OCI-LY7 (cell line): ENCODE results near the gene KDSR. TPM values are rescaled to one million over a fixed set of nuclear protein-coding genes. Genes with fewer than 3 reads are reported as not detected.

Experiments used
- BruUV-seq: library from RNA; stranded (reverse); fragments of 400-500 nt; replicated peaks from 2 replicates; lab custom pipeline; 2021; lab: Mats Ljungman, UMichigan
- CTCF ChIA-PET: fragments of 300-600 bp; sonication (Branson Sonifier 250); formaldehyde crosslinking; loops from one replicate; lab custom pipeline; 2022; ENCODE audit warnings: antibody characterized with exemption; ENCODE audit not compliant: unreplicated experiment; lab: Charles Lee
- POLR2A ChIA-PET: fragments of 300-600 bp; sonication (Branson Sonifier 250); formaldehyde crosslinking; loops from one replicate; lab custom pipeline; 2022; ENCODE audit warnings: antibody characterized with exemption; lab: Charles Lee
- DNase-seq: peaks from one replicate; pipeline ENCODE4 v3.0.0-alpha.2; 2015; ENCODE audit warnings: low spot score
- H2AFZ ChIP-seq: fragments of 200-600 bp; sonication (generic), shearing (Covaris generic); 2 replicates; pipeline ENCODE4 v1.6.1; 2014; ENCODE audit warnings: mild to moderate bottlenecking, antibody characterized with exemption, low read length, moderate library complexity
- H3K27ac ChIP-seq: fragments of 200-600 bp; sonication (generic); 2 replicates; pipeline ENCODE4 v1.5.1; 2014; ENCODE audit warnings: mixed run types, low read depth, mild to moderate bottlenecking, moderate library complexity, low read length, inconsistent platforms; ENCODE audit not compliant: poor library complexity, severe bottlenecking
- H3K36me3 ChIP-seq: fragments of 200-600 bp; sonication (generic); 2 replicates; pipeline ENCODE4 v1.6.1; 2014; ENCODE audit warnings: mild to moderate bottlenecking, antibody characterized with exemption, low read length, moderate library complexity, mixed read lengths; ENCODE audit not compliant: insufficient read depth
- H3K4me1 ChIP-seq: fragments of 200-600 bp; sonication (generic); 2 replicates; pipeline ENCODE4 v1.5.1; 2014; ENCODE audit warnings: mild to moderate bottlenecking, low read length; ENCODE audit not compliant: insufficient read depth, poor library complexity, severe bottlenecking
- H3K4me2 ChIP-seq: fragments of 200-600 bp; sonication (generic); 2 replicates; pipeline ENCODE4 v1.6.1; 2014; ENCODE audit warnings: mild to moderate bottlenecking, low read length
- H3K4me3 ChIP-seq: fragments of 200-600 bp; sonication (generic); 2 replicates; pipeline ENCODE4 v1.5.1; 2014; ENCODE audit warnings: mild to moderate bottlenecking, low read depth, low read length; ENCODE audit not compliant: poor library complexity, severe bottlenecking
- H3K79me2 ChIP-seq: fragments of 200-600 bp; sonication (generic); 2 replicates; pipeline ENCODE4 v1.6.1; 2016; ENCODE audit warnings: low read depth, mild to moderate bottlenecking, low read length, moderate library complexity, mixed read lengths; ENCODE audit not compliant: insufficient read depth
- H3K9me2 ChIP-seq: fragments of 200-600 bp; sonication (generic); 2 replicates; pipeline ENCODE4 v1.6.1; 2016; ENCODE audit warnings: mild to moderate bottlenecking, low read length, mixed read lengths; ENCODE audit not compliant: insufficient read depth
- H3K9me3 ChIP-seq: fragments of 200-600 bp; sonication (generic); 2 replicates; pipeline ENCODE4 v1.6.1; 2014; ENCODE audit warnings: mild to moderate bottlenecking, mixed run types, low read length, mixed read lengths
- H4K20me1 ChIP-seq: fragments of 200-600 bp; sonication (generic); 2 replicates; pipeline ENCODE4 v1.6.1; 2014; ENCODE audit warnings: mild to moderate bottlenecking, antibody characterized with exemption, low read length, moderate library complexity, mixed read lengths; ENCODE audit not compliant: insufficient read depth
- EZH2phosphoT487 ChIP-seq: fragments of 200-600 bp; sonication (generic); IDR thresholded peaks from 2 replicates; pipeline ENCODE4 v1.6.1; 2018; ENCODE audit warnings: low read depth, borderline replicate concordance, mild to moderate bottlenecking, mixed run types, antibody characterized with exemption, low read length, moderate library complexity, mixed read lengths
- intact Hi-C: fragments of 100-400 bp; cut with micrococcal nuclease; formaldehyde crosslinking; loops from one replicate; pipeline ENCODE4 v1.10.0; 2022; ENCODE audit not compliant: unreplicated experiment
- total RNA-seq, 2 experiments: library from RNA; depleted of rRNA in 1 of 2; stranded (reverse); fragments of >200 nt in 1 of 2; shearing (Covaris generic) in 1 of 2; gene quantifications; 2 replicates each; pipeline ENCODE4 v1.2.3, GENCODE V29; 2014 to 2022
- TF ChIP-seq, protein P1 (sequence below): fragments of 200-600 bp; sonication (generic); conservative IDR thresholded peaks from 2 replicates; pipeline ENCODE4 v1.5.1; 2014; ENCODE audit warnings: mild to moderate bottlenecking, antibody characterized with exemption, low read length, moderate library complexity, mixed read lengths

Gene KDSR
- total RNA-seq, 2 experiments from 2014 or later: 6.5 to 13.4 TPM

DNA sequence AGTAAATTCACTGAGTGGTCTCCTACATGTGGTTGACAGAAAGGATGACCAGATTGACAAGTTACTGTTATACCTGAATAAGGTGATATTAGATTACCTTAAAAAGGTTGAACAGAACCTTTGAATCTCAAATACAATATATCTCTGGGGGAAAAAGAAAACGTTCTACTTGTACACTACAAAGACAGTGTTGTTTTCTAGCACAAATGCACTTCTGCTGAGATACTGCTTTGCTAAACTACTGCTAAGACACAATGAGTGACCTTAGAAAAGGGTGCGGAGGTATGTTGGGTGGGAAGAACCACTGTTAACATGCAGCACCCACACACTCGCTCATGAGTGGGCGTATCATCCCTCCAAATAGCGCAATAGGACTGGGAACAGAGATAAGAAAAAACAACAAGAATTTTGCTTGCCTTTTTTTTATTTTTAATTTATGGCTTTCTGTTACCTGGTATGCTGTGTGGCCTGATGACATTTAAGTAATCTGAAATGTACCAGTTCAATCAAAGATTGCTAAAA lies 53.5 kb downstream of the KDSR start:
- no peaks in the 10 kb centered on the region for H3K4me1 ChIP-seq
- ChIA-PET POLR2A (no interaction called here), CTCF (no interaction called here)
- no peaks in the 10 kb centered on the region for H3K9me3 ChIP-seq
- no peak overlapping the region for H2AFZ ChIP-seq
- no TSS peak for BruUV-seq
- H4K20me1 ChIP-seq: no peaks in the 10 kb centered on the region
- intact Hi-C loops: no loop called here
- peak overlapping the region; percentile 76; the same call in 1 of the 2 replicates for H3K4me2 ChIP-seq
- H3K4me3 ChIP-seq: no peak overlapping the region
- H3K36me3 ChIP-seq: no peaks in the 10 kb centered on the region
- no peak for DNase-seq
- TF ChIP-seq, protein P1, sequence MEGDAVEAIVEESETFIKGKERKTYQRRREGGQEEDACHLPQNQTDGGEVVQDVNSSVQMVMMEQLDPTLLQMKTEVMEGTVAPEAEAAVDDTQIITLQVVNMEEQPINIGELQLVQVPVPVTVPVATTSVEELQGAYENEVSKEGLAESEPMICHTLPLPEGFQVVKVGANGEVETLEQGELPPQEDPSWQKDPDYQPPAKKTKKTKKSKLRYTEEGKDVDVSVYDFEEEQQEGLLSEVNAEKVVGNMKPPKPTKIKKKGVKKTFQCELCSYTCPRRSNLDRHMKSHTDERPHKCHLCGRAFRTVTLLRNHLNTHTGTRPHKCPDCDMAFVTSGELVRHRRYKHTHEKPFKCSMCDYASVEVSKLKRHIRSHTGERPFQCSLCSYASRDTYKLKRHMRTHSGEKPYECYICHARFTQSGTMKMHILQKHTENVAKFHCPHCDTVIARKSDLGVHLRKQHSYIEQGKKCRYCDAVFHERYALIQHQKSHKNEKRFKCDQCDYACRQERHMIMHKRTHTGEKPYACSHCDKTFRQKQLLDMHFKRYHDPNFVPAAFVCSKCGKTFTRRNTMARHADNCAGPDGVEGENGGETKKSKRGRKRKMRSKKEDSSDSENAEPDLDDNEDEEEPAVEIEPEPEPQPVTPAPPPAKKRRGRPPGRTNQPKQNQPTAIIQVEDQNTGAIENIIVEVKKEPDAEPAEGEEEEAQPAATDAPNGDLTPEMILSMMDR: no peak
- no peak for TF ChIP-seq EZH2phosphoT487
- H3K9me2 ChIP-seq: no peaks in the 10 kb centered on the region
- no peaks in the 10 kb centered on the region for H3K79me2 ChIP-seq
- H3K27ac ChIP-seq: no peak overlapping the region

GRCh38 chr18:63312737-63313395 lies 54.1 kb downstream of the KDSR start:
- Histone ChIP-seq H3K79me2 (no peaks in the 10 kb centered on the region), H3K4me3 (no peak overlapping the region), H3K27ac (no peak overlapping the region), H3K4me2 (peak overlapping the region; percentile 76; the same call in 1 of the 2 replicates), H3K4me1 (no peaks in the 10 kb centered on the region), H3K9me3 (no peaks in the 10 kb centered on the region), H2AFZ (no peak overlapping the region), H3K36me3 (no peaks in the 10 kb centered on the region), H3K9me2 (no peaks in the 10 kb centered on the region), H4K20me1 (no peaks in the 10 kb centered on the region)
- POLR2A ChIA-PET: no interaction called here
- TF ChIP-seq EZH2phosphoT487: no peak
- TF ChIP-seq, protein P1: no peak
- intact Hi-C loops: no loop called here
- no peak for DNase-seq
- CTCF ChIA-PET: no interaction called here
- no TSS peak for BruUV-seq

GRCh38 chr18:63312019-63312409 lies 55.0 kb downstream of the KDSR start:
- H3K4me3 ChIP-seq: no peak overlapping the region
- intact Hi-C loops: no loop called here
- no peaks in the 10 kb centered on the region for H3K36me3 ChIP-seq
- H3K4me2 ChIP-seq: peak overlapping the region; percentile 76; the same call in 1 of the 2 replicates
- no peak overlapping the region for H2AFZ ChIP-seq
- H4K20me1 ChIP-seq: no peaks in the 10 kb centered on the region
- H3K79me2 ChIP-seq: no peaks in the 10 kb centered on the region
- BruUV-seq: no TSS peak
- no peak for DNase-seq
- no peaks in the 10 kb centered on the region for H3K4me1 ChIP-seq
- H3K9me3 ChIP-seq: no peaks in the 10 kb centered on the region
- ChIA-PET POLR2A (no interaction called here), CTCF (no interaction called here)
- H3K9me2 ChIP-seq: no peaks in the 10 kb centered on the region
- H3K27ac ChIP-seq: no peak overlapping the region
- TF ChIP-seq EZH2phosphoT487: no peak
- TF ChIP-seq, protein P1: no peak
